Measurements from ENCODE around the gene THSD7A.

THSD7A gene

DNA sequence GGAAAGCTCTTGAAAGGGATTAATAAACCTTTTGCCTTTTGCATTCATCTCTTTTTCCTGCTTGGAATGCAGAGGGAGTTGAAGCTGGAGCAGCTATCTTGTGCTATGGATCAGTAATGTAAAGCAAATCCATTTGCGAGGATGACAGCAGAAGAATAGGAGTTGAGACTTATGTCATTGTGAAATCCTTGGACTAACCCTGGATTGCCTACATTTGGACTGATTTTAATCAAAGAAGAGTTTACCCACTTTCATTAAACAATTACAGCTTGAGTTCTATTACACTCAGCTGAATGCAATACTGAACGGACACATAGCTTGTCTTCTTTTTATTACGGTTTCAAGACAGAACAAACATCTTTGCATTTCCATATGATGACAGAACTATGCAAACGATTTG, 496.1 kb downstream of the THSD7A start:
- no peak overlapping the region for H3K27ac ChIP-seq
- TF ChIP-seq, protein P1, sequence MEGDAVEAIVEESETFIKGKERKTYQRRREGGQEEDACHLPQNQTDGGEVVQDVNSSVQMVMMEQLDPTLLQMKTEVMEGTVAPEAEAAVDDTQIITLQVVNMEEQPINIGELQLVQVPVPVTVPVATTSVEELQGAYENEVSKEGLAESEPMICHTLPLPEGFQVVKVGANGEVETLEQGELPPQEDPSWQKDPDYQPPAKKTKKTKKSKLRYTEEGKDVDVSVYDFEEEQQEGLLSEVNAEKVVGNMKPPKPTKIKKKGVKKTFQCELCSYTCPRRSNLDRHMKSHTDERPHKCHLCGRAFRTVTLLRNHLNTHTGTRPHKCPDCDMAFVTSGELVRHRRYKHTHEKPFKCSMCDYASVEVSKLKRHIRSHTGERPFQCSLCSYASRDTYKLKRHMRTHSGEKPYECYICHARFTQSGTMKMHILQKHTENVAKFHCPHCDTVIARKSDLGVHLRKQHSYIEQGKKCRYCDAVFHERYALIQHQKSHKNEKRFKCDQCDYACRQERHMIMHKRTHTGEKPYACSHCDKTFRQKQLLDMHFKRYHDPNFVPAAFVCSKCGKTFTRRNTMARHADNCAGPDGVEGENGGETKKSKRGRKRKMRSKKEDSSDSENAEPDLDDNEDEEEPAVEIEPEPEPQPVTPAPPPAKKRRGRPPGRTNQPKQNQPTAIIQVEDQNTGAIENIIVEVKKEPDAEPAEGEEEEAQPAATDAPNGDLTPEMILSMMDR (conservative IDR thresholded peaks at IDR 0.05) = no peak

DNA sequence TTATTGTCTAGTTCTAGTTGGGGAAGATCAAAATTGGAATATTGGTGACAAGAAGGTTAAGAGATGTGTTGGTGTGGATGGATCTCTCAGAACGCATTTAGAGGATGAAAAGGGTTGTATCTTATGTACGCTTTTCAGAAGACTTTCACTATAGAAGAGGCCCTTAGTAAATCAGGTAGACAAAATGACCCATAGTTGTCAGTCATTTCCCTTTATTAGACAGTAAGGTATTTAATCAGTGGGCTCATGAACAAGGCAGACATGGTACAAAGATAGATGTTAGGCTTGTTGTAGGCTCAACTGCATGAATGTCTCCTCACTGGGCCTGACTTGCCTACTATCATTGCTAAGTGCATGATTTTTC, 499.2 kb downstream of the THSD7A start:
- H3K27ac ChIP-seq = no peak overlapping the region
- TF ChIP-seq, protein P1 (conservative IDR thresholded peaks at IDR 0.05) = no peak

DNA sequence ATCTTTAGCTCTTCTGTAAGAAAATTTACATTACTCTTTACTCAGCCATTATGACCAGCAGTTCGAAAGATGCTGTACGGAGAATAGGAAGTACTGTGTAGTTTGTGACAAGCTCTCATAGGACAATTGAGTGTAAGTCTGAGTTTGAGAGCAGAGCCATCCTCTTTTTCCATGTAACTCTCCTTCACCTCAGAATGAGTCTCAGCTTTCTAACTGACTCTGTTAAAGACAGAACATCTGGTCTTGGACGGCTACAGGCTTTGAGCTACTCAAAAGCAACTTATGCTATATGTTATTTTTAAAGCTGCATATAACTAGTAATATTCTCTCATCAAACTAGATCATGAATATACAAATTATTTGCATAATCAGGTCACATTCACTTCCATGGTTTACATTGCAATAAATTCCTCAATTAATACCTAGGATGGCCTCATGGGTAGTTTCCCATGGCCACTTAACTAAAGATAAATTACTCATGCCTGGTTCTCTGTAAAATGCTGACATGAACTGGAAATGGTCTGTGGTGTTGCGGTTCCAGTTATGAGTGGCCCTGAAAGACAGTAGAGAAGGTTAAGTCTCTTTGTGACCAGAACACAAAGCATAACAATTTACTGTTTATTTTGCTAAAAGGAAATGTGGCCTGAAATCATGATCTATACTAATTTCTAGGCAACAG, 499.7 kb downstream of the THSD7A start:
- TF ChIP-seq, protein P1 (conservative IDR thresholded peaks at IDR 0.05) = no peak
- no peak overlapping the region for H3K27ac ChIP-seq

GRCh38 chr7:11331128-11332102, 500.6 kb downstream of the THSD7A start:
- TF ChIP-seq, protein P1 (conservative IDR thresholded peaks at IDR 0.05) = no peak
- no peak overlapping the region for H3K27ac ChIP-seq

DNA sequence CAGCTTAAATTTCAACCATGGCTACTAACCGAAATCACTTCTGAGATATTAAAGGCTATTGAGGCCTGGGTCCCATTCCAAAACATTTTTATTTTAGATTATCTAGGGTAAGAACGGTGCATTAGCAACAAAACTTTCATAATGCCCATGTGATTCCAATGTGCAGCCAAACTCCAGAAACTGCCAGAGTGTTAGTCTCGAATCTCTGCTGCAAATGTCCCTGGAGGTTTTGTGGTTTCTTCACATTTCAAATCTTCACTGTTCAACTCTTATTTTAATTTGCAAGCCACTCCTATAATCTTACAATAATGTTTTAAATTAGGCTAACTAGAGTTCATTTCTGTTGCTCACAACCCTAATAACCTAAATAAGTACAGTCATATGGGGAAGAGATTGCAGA, 501.3 kb downstream of the THSD7A start:
- no peak overlapping the region for H3K27ac ChIP-seq
- TF ChIP-seq, protein P1 (conservative IDR thresholded peaks at IDR 0.05) = no peak

- H3K27ac ChIP-seq = no peak overlapping the region
- TF ChIP-seq, protein P1 (conservative IDR thresholded peaks at IDR 0.05) = no peak
Observed at GRCh38 chr7:11330208-11330607, 501.8 kb downstream of the THSD7A start.

DNA sequence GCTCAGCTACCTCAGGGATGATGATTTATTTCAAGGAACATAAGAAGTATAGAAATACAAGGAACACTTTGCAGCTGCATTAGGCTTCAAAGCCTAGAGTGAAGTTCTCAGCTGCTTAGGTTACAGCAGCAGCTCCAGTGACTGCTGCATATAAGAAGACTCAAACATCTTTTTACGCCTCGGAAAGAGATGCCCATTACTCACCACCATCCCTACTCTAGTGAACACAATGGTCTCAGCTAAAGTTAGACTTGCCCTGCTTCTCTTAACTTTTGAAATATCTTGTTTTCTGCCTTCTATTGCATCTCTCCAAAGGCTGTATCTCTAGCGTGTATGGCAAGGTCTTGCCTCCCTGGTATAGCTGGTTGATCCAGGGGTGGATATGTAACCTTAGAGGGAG, 502.4 kb downstream of the THSD7A start:
- no peak overlapping the region for H3K27ac ChIP-seq
- TF ChIP-seq, protein P1 (conservative IDR thresholded peaks at IDR 0.05) = no peak

All from VCaP (cell line).